Caco-2 (cell line): ENCODE measurements around the gene SETD3. TPM values are rescaled to one million over a fixed set of nuclear protein-coding genes. Genes with fewer than 3 reads are reported as not detected.

ENCODE experiments used
- BruUV-seq: library from RNA; stranded (reverse); fragments of 400-500 nt; replicated peaks from 2 replicates; lab custom pipeline; 2021; lab: Mats Ljungman, UMichigan
- CTCF ChIA-PET: fragments of 300-600 bp; sonication (Branson Sonifier 250); formaldehyde crosslinking; loops from one replicate; lab custom pipeline; 2022; ENCODE audit warnings: antibody characterized with exemption; lab: Charles Lee
- POLR2A ChIA-PET: fragments of 300-600 bp; sonication (Branson Sonifier 250); formaldehyde crosslinking; loops from one replicate; lab custom pipeline; 2022; ENCODE audit warnings: antibody characterized with exemption; lab: Charles Lee
- DNase-seq, 2 experiments: peaks; one replicate each; pipeline versions ENCODE4 v3.0.0 to v3.0.0-alpha.2; 2020 to 2022
- H3K27me3 ChIP-seq: replicated peaks from 2 replicates; pipeline ENCODE4 v1.6.0; 2011; ENCODE audit warnings: low read length; ENCODE audit not compliant: control insufficient read depth, insufficient read depth
- H3K36me3 ChIP-seq: 2 replicates; pipeline ENCODE4 v1.5.1; 2011; ENCODE audit warnings: low read length; ENCODE audit not compliant: control insufficient read depth, insufficient read depth
- H3K4me1 ChIP-seq: fragments of 250-450 bp; sonication (Bioruptor Pico); 2 replicates; pipeline ENCODE4 v1.5.1; 2020; ENCODE audit warnings: mild to moderate bottlenecking
- H3K4me3 ChIP-seq: 2 replicates; pipeline ENCODE4 v1.5.1; 2011; ENCODE audit warnings: low read depth, mild to moderate bottlenecking, control low read depth, low read length
- H3K9me3 ChIP-seq: fragments of 250-450 bp; sonication (Bioruptor Pico); 2 replicates; pipeline ENCODE4 v1.5.1; 2020; ENCODE audit warnings: mild to moderate bottlenecking, moderate library complexity
- H3K27ac Mint-ChIP-seq: one replicate; pipeline ENCODE4 v1.8.0; 2022; ENCODE audit warnings: mixed read lengths; ENCODE audit not compliant: unreplicated experiment
- H3K27me3 Mint-ChIP-seq: one replicate; pipeline ENCODE4 v1.8.0; 2022; ENCODE audit warnings: mixed read lengths; ENCODE audit not compliant: insufficient read depth, unreplicated experiment
- H3K36me3 Mint-ChIP-seq: one replicate; pipeline ENCODE4 v1.8.0; 2022; ENCODE audit warnings: mild to moderate bottlenecking, mixed read lengths; ENCODE audit not compliant: insufficient read depth, unreplicated experiment
- H3K4me1 Mint-ChIP-seq: one replicate; pipeline ENCODE4 v1.8.0; 2022; ENCODE audit warnings: low read depth, mixed read lengths; ENCODE audit not compliant: unreplicated experiment
- H3K4me3 Mint-ChIP-seq: one replicate; pipeline ENCODE4 v1.8.0; 2022; ENCODE audit warnings: mild to moderate bottlenecking, moderate library complexity, mixed read lengths; ENCODE audit not compliant: unreplicated experiment
- H3K9me3 Mint-ChIP-seq: one replicate; pipeline ENCODE4 v1.8.0; 2022; ENCODE audit warnings: mixed read lengths; ENCODE audit not compliant: unreplicated experiment
- CTCF ChIP-seq, 2 experiments: fragments of 200-600 bp in 1 of 2; IDR thresholded peaks; 1 replicate in 1 of 2; 2 replicates in 1 of 2; pipeline versions ENCODE4 v1.5.1 to v1.8.0; 2011 to 2022; ENCODE audit warnings: antibody characterized with exemption in 1 of 2, control low read depth in 1 of 2, inconsistent platforms in 1 of 2, low read depth in 1 of 2, low read length in 1 of 2, mild to moderate bottlenecking in 1 of 2, moderate library complexity in 1 of 2; ENCODE audit not compliant: insufficient read depth in 1 of 2, severe bottlenecking in 1 of 2, unreplicated experiment in 1 of 2
- intact Hi-C: fragments of 100-400 bp; cut with micrococcal nuclease; formaldehyde crosslinking; loops from one replicate; pipeline ENCODE4 v1.10.0; 2022; ENCODE audit not compliant: unreplicated experiment
- total RNA-seq: library from RNA; stranded (reverse); gene quantifications from 2 replicates; pipeline ENCODE4 v1.2.3, GENCODE V29; 2022

SETD3 gene
- total RNA-seq, 1 experiment from 2014 or later: 74.3 TPM

GRCh38 chr14:99465288-99465687 lies 15.4 kb downstream of the SETD3 start:
- H3K27ac Mint-ChIP-seq: no peak overlapping the region
- no peak for TF ChIP-seq CTCF (IDR thresholded peaks at IDR 0.05; ENCODE audit: insufficient read depth in 1 of 2, low read depth in 1 of 2, low read length in 1 of 2, severe bottlenecking in 1 of 2, unreplicated experiment in 1 of 2)
- H3K36me3 Mint-ChIP-seq: peaks cover 30% of the 10 kb centered on the region
- ChIA-PET POLR2A (no interaction called here), CTCF (no interaction called here)
- peaks cover 49% of the 10 kb centered on the region for H3K4me1 Mint-ChIP-seq
- DNase-seq: no peak
- peaks cover 29% of the 10 kb centered on the region for H3K4me1 ChIP-seq
- H3K9me3 Mint-ChIP-seq: no peaks in the 10 kb centered on the region
- H3K27me3 Mint-ChIP-seq: no peaks in the 10 kb centered on the region
- intact Hi-C loops: no loop called here
- H3K9me3 ChIP-seq: no peaks in the 10 kb centered on the region
- H3K4me3 Mint-ChIP-seq: no peak overlapping the region
- peaks cover 2% of the 10 kb centered on the region; the same call in 1 of the 2 replicates for H3K36me3 ChIP-seq
- H3K27me3 ChIP-seq: no peaks in the 10 kb centered on the region
- BruUV-seq: no TSS peak
- no peak overlapping the region for H3K4me3 ChIP-seq

GRCh38 chr14:99463974-99464373 lies 16.7 kb downstream of the SETD3 start:
- Mint-ChIP-seq H3K9me3 (no peaks in the 10 kb centered on the region), H3K4me1 (peaks cover 39% of the 10 kb centered on the region)
- intact Hi-C loops: no loop called here

DNA sequence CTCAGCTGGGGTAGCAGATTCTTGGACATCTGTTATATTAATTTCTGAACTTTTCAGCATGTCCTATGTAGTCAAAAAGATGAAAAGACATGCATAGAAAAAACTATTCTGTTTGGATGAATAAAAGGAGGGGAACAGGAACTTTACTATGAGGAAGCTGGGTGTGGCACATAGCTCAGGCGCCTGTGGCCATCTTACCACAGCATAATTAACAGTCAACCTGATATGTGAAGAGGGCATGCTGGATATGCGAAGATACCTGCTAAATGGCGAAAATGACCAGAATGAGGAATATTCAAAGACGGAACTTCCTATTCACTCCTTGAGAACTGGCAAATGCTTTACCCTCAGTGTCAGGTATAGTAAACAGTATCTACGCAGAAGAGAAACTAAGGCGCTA lies 18.4 kb downstream of the SETD3 start:
- Mint-ChIP-seq H3K4me1 (peaks cover 32% of the 10 kb centered on the region), H3K4me3 (no peak overlapping the region), H3K36me3 (peaks cover 50% of the 10 kb centered on the region), H3K27me3 (no peaks in the 10 kb centered on the region), H3K9me3 (no peaks in the 10 kb centered on the region), H3K27ac (no peak overlapping the region)
- H3K4me1 ChIP-seq: peaks cover 38% of the 10 kb centered on the region
- BruUV-seq: no TSS peak
- TF ChIP-seq CTCF (IDR thresholded peaks at IDR 0.05; ENCODE audit: insufficient read depth in 1 of 2, low read depth in 1 of 2, low read length in 1 of 2, severe bottlenecking in 1 of 2, unreplicated experiment in 1 of 2): no peak
- ChIA-PET CTCF (no interaction called here), POLR2A (interaction anchor here (1.4 to 2.1 kb wide), 2 partner anchors 19 kb away, joined by 6 to 18 read pairs; partner anchors contain the start of genes CCNK and SETD3)
- no peak for DNase-seq
- no peaks in the 10 kb centered on the region for H3K27me3 ChIP-seq
- intact Hi-C loops: no loop called here
- peaks cover 2% of the 10 kb centered on the region; the same call in 1 of the 2 replicates for H3K36me3 ChIP-seq
- no peak overlapping the region for H3K4me3 ChIP-seq
- H3K9me3 ChIP-seq: no peaks in the 10 kb centered on the region

More at GRCh38 chr14:99463974-99464373, 16.7 kb downstream of the SETD3 start:
- H3K9me3 ChIP-seq: no peaks in the 10 kb centered on the region
- no peak overlapping the region for H3K4me3 Mint-ChIP-seq
- H3K36me3 ChIP-seq: peaks cover 2% of the 10 kb centered on the region; the same call in 1 of the 2 replicates
- no peaks in the 10 kb centered on the region for H3K27me3 ChIP-seq
- no peak overlapping the region for H3K27ac Mint-ChIP-seq
- H3K4me3 ChIP-seq: no peak overlapping the region
- H3K4me1 ChIP-seq: peaks cover 38% of the 10 kb centered on the region
- no peak for TF ChIP-seq CTCF (IDR thresholded peaks at IDR 0.05; ENCODE audit: insufficient read depth in 1 of 2, low read depth in 1 of 2, low read length in 1 of 2, severe bottlenecking in 1 of 2, unreplicated experiment in 1 of 2)
- BruUV-seq: no TSS peak
- no peaks in the 10 kb centered on the region for H3K27me3 Mint-ChIP-seq
- CTCF ChIA-PET: no interaction called here
- H3K36me3 Mint-ChIP-seq: peaks cover 38% of the 10 kb centered on the region
- POLR2A ChIA-PET: interaction anchor here (1.4 kb wide), 1 partner anchor 17 kb away, joined by 6 read pairs; the partner anchor contains the start of genes CCNK and SETD3
- no peak for DNase-seq
